Head of caudate nucleus (tissue), 42 donors: ENCODE data around the gene TMEM91.
"Not testable (repeated sequence)": the region's sequence is repeated elsewhere in the genome, so short reads cannot be mapped to it uniquely, and the experiment has no call there.

Experiments used
- DNase-seq, 42 donors: peaks; one replicate each; pipeline versions ENCODE4 v3.0.0 to v3.0.0-alpha.2; 2020 to 2021; ENCODE audit warnings: mixed read lengths in 7 of 42
- intact Hi-C: fragments of 100-400 bp; cut with DNase I; formaldehyde crosslinking; loops from one replicate; pipeline ENCODE4 v1.15.0; 2022

TMEM91 gene

DNA sequence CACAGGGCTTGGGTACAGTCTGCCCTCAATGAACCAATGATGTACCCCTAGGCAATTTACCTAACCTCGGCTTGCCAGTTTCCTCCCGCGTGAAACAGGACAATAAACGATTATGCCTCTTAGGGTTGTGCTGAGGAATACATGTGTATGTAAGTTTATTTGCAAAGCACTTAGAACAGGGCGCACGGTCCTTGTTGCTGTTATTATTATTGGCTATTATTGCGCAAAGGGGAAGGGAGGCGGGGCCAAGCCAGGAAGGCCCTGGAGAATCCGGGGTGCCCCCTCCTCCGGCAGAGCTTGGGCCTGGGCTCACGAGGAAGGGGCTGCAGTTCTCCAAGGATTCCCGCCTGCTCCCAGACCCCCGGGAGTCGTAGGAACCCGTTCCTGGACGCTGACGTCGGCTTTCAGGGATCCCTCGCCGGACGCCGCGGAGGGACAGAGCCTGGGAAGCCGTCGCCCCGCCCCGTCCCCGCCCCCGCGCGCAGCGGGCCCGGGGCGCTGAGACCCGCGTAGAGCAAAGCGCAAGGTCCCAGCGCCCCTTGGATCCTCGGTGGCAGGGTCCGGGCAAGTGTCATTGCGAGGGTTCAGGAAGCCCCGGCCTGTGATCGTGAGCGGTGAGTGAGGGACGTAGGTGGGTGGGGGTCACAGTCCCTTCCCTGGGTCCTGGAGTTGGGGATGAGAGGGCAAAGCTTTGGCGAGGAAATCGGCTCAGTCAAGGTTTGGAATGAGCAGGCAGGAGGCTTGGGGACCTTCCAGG is at the start of gene TMEM91:
TMEM91 (plus strand) TSS at position 293 of the 757 bp plus-strand sequence. CDS start 1,777 bp downstream, outside the sequence.
- intact Hi-C loops: no loop called here
- peak in 24 of 42 donors; percentile 19 to 60 (median 34) for DNase-seq

DNA sequence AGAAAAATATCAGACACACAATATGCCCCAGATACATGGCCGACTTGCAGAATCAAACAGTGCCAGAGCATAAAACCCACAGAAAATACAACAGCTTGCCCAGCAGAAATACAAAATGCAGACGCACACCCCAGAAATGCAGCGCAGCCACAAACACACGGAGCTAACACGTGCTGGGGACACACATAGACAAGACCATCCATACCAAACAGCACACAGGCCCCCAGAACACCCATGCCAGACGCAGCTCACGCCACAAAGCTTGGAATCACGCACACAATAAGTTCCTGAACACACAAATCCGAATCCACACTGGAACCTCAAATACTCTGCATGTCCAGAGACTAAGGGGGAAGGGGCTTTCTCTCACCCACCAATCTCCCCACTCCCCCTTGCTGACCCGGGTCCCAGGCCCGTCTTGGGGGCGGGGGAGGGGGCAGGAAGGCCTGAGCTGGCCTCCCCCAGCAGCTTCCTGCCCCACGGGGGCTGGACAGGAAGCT is 49.2 kb upstream of the TMEM91 start:
- intact Hi-C loops: no loop called here
- no peak for DNase-seq

DNA sequence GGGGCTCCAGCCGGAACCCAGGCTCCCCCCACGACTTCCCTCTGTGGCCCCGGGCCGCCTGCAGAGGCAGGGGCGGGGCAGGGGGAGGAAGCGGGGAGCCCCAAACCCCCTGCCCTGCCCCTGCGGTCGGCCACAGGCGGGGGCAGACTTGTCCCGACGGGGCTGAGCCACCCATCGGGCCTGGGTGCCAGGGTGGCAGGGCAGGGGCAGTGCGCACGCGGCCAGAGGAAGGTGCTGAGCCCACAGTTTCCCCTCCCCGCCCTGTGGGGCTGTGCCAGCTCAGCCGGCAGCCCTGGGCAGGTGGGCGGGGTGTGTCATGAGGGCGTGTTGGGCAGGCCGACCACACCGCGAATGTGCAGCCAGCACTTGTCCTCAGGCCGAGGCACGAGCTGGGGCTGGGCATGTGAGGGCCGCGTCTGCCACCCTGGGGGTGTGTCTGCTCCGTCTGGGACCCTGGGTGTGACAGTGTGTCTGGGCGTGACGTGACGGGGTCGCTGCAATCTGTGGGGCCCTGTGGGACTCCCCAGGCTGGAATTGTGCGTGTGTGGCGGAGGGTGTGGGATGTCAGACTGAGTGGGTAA is 48.7 kb upstream of the TMEM91 start:
- DNase-seq: peak in 22 of 42 donors; percentile 16 to 68 (median 45)

DNA sequence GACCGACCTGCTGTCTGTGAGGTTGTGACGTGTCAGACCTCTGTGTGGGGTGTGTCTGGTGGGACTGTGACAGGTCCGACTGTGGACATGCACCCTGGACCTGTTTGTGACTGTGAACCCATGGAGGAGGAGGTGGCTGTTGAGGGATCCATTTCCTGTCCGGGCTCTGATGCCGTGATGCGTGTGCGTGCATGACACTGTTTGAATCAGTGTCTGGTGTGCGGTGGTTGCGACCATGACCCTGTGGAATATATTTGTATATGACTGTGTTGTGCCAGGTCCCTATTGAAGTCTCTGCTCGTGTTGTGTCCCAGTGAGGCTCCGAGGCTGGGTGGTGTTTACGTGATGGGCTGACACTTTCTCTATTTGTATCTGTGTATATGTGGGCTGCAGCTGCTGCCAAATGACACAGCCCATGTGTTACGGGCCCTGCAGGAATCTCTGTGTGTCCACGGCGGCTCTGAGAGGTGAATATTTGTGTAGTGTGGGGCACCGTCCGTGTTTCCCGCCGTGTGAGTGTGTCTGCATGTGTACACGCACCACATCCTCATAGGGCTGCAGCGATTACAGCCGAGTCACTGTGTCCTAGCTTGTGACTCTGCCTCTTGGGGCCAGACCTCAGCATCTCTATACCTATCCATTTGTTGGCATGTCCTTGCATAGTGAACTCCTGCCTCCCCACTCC is 48.0 kb upstream of the TMEM91 start:
- no peak for DNase-seq
- intact Hi-C loops: no loop called here

More for the DNA sequence above, 48.7 kb upstream of the TMEM91 start:
- intact Hi-C loops: no loop called here

DNA sequence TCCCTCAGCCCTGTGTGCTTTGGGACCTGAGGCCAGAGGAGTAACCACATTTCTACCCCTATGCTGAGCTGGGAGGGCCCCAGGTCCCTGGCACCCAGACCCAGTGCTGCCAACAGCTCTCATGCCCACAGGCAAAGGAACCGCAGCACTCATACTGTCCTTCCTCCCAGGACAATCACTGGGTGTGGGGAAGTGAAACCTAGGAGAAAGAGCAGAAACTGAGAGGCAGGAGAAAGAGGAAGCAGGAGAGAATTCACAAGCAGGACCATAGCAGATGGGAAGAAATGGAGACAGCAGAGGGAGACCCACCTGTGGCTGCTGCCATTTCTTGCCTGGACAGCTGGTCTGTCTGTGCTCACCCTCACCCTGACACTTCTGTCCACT is 47.5 kb upstream of the TMEM91 start:
- intact Hi-C loops: no loop called here
- peak in 7 of 42 donors; percentile 27 to 52 (median 42) for DNase-seq

DNA sequence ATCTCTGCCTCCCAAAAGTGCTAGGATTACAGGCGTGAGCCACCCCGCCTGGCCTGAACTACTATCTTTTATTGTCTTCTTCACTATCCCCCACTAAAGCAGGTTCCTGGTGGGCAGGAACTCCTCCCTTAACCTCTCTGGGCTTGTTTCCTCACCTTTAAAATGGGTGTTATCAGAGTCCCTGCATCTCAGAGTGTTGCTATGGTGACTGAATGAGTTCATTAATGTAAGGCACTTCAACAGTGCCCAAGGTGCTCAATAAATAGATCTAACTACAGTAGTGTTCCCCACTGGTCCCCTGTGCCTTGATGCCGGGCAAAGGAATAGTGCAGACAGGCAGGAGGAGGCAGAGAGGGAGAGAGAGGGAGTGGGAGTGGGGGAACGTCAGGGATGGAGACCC is 45.9 kb upstream of the TMEM91 start:
- no peak for DNase-seq
- intact Hi-C loops: no loop called here

DNA sequence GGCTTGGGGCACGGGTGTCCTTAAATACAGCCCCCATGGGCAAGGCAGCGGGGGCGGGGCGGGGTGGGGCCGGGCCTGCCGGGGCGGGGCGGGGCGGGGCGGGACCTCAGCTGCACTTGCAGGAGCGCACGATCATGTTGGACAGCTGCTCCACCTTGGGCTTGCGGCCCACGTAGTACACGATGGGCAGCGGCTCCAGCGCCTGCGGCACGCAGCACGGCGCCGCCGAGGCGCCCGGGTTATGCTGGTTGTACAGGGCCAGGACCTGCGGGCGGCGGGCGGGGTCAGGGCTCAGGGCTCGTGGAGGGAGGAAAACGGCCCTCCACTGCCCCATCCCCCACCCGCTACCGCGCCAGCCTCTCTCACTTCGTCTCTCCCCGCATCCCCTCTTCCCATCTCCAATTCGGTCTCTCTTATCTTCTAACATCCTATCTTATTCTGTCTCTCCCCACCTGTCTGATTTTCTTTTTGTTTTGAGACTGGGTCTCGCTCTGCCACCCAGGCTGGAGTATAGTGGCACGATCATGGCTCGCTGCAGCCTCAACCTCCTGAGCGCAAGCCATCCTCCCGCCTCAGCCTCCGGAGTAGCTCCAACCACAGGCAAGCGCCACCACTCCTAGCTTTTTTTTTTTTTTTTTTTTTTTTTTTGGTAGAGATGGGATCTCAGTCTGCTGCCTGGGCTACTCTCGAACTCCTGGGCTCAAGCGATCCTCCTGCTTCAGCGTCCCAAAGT is 45.2 kb upstream of the TMEM91 start:
- intact Hi-C loops: no loop called here
- no peak for DNase-seq

DNA sequence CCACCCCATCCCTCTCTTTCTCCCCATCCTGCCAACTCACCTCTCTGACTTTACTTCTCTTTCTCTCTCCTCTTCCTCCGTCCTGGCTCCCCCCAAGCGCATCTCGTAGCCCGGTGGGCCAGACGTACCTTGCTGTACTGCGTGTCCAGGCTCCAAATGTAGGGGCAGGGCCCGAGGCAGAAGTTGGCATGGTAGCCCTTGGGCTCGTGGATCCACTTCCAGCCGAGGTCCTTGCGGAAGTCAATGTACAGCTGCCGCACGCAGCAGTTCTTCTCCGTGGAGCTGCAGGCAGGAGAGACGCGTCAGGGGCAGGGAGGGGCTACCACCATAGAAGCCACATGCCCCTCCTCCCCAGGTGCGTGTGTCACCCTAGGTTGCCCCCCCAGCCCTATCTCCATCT is 44.3 kb upstream of the TMEM91 start:
- intact Hi-C loops: no loop called here
- DNase-seq: no peak

DNA sequence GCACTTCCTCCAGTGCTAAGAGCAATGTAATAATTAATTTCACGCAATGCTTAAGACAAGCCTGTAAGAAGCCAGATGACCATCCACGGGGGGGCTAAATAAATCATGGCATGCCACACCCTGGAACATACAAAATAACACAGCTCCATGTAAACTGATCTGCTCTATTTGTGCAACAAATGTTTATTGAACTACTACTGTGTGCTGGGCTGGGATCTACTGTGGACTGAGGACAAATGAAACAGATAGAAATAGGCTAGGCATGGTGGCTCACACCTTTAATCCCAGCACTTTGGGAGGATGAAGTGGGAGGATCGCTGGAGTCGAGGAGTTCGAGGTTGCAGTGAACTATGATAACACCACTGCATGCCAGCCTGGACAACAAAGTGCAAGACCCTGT is 43.9 kb upstream of the TMEM91 start:
- DNase-seq: no peak
- intact Hi-C loops: no loop called here

DNA sequence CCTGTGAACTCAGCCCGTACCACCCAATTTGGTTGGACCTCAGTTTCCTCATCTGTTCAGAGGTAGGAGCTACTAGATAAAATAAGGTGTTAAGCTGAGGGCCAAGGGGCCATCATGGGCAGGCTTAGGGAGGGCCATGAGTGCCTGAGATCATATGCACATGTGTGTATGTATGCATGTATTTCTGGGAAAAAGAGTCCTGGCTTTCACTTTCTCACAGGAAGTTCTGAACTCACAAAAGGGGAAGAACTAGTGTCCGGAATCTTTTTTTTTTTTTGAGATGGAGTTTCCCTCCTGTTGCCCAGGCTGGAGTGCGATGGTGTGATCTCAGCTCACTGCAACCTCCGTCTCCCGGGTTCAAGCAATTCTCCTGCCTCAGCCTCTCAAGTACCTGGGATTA is 41.5 kb upstream of the TMEM91 start:
- no peak for DNase-seq
- intact Hi-C loops: no loop called here

DNA sequence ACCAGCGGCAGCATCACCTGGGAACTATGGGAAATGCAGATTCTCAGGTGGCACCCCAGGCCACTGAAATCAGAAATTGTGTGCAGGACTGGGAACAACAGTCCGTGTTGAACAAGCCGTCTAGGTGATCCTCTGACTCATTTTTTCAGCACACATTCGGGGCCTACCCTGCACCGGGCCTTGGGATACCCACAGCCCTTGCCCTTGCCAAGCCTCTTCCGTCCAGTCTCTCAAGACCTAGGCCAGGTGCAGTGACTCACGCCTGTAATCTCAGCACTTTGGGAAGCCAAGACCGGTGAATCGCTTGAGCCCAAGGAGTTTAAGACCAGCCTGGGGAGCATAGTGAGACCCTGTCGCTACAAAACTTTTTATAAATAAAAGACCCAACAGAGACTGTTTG is 40.9 kb upstream of the TMEM91 start:
- DNase-seq: no peak
- intact Hi-C loops: no loop called here

DNA sequence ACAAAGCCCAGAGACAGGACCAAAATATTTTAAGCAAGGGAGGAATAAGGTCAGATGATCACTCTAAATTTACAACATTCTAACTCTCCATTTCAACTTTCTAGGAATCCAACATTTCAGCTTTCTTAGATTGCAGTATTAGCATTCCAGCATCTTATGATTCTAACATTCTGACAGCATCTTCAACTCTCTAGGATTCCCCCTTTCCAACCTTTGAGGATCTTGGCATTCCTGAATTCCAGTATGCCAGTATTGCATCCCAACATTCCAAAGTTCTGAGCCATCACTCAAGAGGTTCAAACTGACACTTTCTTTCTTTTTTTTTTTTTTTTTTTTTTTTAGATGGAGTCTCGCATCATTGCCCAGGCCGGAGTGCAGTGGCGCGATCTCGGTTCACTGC is 36.4 kb upstream of the TMEM91 start:
- intact Hi-C loops: no loop called here
- DNase-seq: no peak

DNA sequence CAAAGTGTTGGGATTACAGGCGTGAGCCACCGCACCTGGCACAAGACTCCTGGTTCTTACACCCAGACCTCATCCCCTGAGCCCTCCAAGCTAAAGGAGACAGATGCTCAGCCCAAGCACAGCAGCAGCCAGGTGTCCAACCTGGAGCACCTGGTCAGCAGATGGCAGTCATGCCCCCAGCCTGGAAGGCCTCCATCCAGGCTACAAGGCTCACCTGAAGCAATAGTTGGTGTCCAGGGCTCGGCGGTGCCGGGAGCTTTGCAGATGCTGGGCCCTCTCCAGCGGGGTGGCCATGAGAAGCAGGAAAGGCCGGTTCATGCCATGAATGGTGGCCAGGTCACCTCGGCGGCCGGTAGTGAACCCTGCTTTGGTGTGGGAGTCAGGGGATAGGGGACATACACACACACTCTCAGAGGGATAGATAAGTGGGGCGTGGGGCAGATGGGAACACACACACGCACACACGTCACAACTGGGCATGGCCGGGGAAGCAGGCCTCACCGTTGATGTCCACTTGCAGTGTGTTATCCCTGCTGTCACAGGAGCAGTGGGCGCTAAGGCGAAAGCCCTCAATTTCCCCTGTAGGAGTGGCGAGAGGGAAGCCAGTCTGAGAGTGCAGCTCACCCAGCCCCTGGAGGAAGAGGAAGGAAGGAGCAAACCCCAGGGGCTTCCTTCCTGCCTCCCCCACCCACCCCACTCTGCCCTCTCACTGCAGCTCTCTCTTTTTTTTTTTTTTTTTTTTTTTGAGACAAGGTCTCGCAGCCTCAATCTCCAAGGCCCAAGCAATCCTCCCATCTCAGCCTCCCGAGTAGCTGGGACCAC is 34.5 kb upstream of the TMEM91 start:
- DNase-seq: no peak
- intact Hi-C loops: no loop called here

DNA sequence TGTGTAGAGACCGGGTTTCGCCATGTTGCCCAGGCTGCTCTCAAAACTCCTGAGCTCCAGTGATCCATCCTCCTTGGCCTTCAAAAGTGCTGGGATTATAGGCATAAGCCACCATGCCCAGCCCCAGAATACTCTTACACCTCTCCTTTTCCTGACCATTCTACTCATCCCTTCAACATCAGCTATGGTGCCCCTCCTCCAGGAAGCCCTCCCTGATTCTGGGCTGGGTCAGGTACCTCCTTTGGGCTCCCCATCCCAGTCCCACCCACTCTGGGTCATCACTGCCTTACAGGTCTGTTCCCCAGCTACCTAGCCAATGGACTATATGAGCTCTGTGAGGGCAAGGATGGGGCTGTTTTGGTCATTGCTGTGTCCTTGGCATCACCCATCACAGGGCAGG is 32.2 kb upstream of the TMEM91 start:
- intact Hi-C loops: no loop called here
- no peak for DNase-seq

DNA sequence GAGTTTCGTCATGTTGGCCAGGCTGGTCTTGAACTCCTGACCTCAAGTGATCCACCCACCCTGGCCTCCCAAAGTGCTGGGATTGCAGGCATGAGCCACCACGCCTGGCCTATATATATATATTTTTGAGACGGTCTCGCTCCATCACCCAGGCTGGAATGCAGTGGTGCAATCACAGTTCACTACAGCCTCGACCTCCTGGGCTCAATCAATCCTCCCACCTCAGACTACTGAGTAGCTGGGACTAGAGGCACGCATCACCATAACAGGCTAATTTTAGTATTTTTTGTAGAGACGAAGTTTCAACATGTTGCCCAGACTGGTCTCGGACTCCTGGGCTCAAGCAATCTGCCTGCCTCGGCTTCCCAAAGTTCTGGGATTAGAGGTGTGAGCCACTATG is 29.4 kb upstream of the TMEM91 start:
- not testable (repeated sequence) for DNase-seq

DNA sequence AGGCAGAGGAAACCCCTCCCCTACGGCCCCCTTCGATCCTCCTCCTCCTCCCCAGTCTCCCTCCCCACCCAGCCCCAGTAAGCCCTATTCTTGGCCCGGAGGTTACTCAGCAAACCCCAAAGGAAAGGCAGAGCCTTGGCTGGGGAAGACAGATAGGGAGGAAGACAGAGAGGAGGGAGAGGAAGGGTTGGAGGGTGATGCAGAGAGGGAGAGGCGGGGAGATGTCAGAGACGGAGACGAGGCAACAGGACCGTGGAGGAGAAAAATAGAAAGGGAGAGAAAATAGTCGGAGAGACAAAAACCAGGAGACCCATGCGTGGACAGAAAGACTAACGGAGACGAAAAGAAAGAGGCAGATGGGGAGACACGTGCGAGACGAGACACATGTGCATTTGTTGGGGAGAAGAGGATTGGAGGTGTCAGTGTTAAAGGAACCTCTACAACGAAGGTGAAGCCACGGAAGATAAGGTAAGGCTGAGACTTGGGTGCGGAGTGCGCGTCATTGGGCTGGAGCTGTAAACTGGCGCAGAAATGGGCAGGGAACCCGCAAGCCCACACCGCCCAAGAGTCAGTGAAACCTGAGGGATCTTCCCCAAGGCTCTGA is 25.5 kb upstream of the TMEM91 start:
- intact Hi-C loops: no loop called here
- no peak for DNase-seq

More for the DNA sequence above, 29.4 kb upstream of the TMEM91 start:
- intact Hi-C loops: not testable (repeated sequence)

DNA sequence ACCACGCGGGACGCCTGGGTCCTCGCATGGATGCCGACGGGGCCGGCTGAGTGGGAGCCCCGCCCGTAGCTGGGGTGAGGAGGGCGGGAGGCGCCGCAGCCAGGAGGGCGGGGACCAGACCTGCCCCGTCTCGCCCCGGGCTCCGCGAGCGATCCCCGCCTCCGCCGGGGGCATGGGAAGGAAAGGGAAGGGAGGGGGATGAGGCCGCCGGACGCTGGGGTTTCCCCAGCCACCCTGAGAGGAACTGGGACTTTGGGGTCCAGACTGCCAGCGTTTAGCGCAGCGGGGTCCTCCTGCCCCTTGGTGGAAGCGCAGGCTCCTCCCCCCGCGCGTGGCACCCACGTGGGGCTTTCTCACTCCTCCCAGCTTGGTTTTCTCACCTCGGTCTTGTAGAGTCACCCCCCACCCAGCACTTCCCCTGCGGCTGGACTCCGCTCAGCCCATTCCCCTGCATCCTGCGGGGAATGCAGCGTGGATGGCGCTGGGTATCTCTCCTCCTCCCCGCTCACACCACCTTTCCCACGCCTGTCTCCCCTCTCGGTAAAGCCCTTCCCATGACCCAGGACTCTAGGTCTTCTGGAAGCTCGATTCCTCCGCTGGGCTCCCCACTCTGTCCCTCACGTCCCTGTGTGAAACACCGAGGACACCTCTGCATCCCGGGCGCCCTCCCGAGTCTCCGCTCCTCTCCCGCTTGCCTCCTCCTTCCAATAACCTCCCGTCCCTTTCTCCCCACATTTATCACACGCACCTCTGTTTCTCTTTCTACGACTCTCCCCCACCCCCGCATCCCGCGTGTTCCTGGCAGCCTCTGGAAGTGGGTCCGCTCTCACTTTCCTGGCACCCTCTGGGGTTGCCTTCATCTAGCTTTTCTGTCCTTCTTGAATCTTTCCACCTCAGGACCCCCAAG is 24.7 kb upstream of the TMEM91 start:
- intact Hi-C loops: no loop called here
- DNase-seq: peak in 37 of 42 donors; percentile 12 to 76 (median 56)
